ENCODE measurements around the gene OBP2A.

DNA sequence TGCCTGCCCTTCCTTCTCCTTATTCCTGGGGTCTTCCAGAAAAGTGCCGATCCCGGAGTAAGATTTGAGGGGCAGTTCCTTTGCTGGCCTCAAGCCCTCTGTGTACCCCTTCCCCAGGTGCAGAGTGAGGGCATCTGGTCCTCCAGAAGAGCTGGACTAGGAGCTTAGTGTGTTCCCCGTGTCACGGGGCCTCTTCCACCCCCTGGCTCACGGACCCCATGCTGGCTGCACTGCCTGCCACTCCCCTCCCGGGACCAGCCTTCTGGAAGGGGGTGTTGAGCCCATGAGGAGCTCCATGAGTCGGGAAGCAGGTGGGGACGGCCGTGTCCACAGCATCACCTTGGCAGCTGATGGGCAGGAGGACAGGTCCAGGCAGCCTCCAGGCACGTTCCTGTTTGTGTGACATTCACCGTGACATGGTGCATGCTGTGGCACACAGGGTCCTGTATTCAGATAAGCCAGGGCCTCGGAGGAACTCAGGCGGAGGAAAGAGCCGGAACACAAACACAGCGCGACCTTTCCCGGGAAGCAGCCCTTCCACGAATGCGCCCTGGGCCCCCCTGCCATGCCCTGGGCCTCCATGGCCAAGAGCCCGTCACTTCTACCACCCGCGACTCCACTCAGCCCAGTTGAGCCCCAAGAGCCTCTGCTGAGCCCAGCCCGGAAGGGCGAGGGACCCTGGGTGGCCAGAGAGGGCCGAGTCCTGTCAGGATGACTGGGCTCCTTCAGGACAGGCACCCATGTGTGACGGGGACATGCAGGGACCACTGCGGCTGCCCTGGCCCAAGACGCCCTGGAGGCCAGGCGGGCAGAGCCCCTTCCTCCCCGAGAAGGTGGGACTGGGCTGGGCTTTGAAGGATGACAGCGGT lies 30.6 kb upstream of the OBP2A start:
- TF ChIP-seq, protein P1, sequence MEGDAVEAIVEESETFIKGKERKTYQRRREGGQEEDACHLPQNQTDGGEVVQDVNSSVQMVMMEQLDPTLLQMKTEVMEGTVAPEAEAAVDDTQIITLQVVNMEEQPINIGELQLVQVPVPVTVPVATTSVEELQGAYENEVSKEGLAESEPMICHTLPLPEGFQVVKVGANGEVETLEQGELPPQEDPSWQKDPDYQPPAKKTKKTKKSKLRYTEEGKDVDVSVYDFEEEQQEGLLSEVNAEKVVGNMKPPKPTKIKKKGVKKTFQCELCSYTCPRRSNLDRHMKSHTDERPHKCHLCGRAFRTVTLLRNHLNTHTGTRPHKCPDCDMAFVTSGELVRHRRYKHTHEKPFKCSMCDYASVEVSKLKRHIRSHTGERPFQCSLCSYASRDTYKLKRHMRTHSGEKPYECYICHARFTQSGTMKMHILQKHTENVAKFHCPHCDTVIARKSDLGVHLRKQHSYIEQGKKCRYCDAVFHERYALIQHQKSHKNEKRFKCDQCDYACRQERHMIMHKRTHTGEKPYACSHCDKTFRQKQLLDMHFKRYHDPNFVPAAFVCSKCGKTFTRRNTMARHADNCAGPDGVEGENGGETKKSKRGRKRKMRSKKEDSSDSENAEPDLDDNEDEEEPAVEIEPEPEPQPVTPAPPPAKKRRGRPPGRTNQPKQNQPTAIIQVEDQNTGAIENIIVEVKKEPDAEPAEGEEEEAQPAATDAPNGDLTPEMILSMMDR (conservative IDR thresholded peaks at IDR 0.05 in 1 of 2, IDR thresholded peaks at IDR 0.05 in 1 of 2; ENCODE audit: low read depth in 1 of 2, low read length in 2 of 2): no peak
- TF ChIP-seq EZH2 (IDR thresholded peaks at IDR 0.05; ENCODE audit: low read length, missing control alignments): no peak

All from fibroblast of lung (primary cell).